H1 (cell line): Measurements from ENCODE around the gene DAPL1. TPM values are rescaled to one million over a fixed set of nuclear protein-coding genes. Genes with fewer than 3 reads are reported as not detected.
"Not testable (repeated sequence)": the region's sequence is repeated elsewhere in the genome, so short reads cannot be mapped to it uniquely, and the experiment has no call there.

Source experiments
- CTCF ChIA-PET: fragments of 300-600 bp; sonication (Branson Sonifier 250); formaldehyde crosslinking; loops from one replicate; lab custom pipeline; 2021; ENCODE audit not compliant: partially characterized antibody; lab: Charles Lee
- POLR2A ChIA-PET: fragments of 300-600 bp; sonication (Branson Sonifier 250); formaldehyde crosslinking; loops from one replicate; lab custom pipeline; 2021; ENCODE audit warnings: inconsistent platforms; ENCODE audit not compliant: partially characterized antibody; lab: Charles Lee
- DNase-seq, 2 experiments: peaks; one replicate each; pipeline versions ENCODE4 v3.0.0 to v3.0.0-alpha.2; 2010 to 2022; ENCODE audit warnings: low spot score in 2 of 2, low read depth in 1 of 2, mixed read lengths in 1 of 2
- FAIRE-seq: peaks from 2 replicates; lab custom pipeline; 2011; peaks lifted over from hg19 to GRCh38; lab: Jason Lieb, UNC
- H2AFZ ChIP-seq: 2 replicates; pipeline ENCODE4 v1.8.1; 2012; ENCODE audit warnings: low read length, inconsistent platforms
- H2AK5ac ChIP-seq: 2 replicates; pipeline ENCODE4 v1.6.1; 2013; ENCODE audit warnings: low read depth, low read length
- H2BK120ac ChIP-seq: replicated peaks from 2 replicates; pipeline ENCODE3; 2013; ENCODE audit warnings: low read depth, low read length, inconsistent platforms
- H2BK12ac ChIP-seq: 2 replicates; pipeline ENCODE4 v1.6.1; 2013; ENCODE audit warnings: low read depth, low read length
- H2BK15ac ChIP-seq: 2 replicates; pipeline ENCODE4 v1.6.1; 2013; ENCODE audit warnings: low read length
- H2BK20ac ChIP-seq: 2 replicates; pipeline ENCODE4 v1.6.1; 2013; ENCODE audit warnings: low read length
- H2BK5ac ChIP-seq: 2 replicates; pipeline ENCODE4 v1.6.1; 2013; ENCODE audit warnings: low read depth, low read length
- H3K14ac ChIP-seq: 2 replicates; pipeline ENCODE4 v1.6.1; 2013; ENCODE audit warnings: inconsistent platforms; ENCODE audit not compliant: insufficient read length
- H3K18ac ChIP-seq: 2 replicates; pipeline ENCODE4 v1.6.1; 2013; ENCODE audit warnings: low read length; ENCODE audit errors: extremely low read depth
- H3K23ac ChIP-seq: 2 replicates; pipeline ENCODE4 v1.6.1; 2013; ENCODE audit warnings: inconsistent platforms; ENCODE audit not compliant: insufficient read length
- H3K23me2 ChIP-seq: 2 replicates; pipeline ENCODE4 v1.6.1; 2013; ENCODE audit warnings: low read depth, low read length
- H3K27ac ChIP-seq: 2 replicates; pipeline ENCODE4 v1.6.1; 2011; ENCODE audit warnings: low read depth, low read length, inconsistent platforms
- H3K27me3 ChIP-seq, 4 experiments: replicated peaks in 1 of 4; 1 replicate in 1 of 4; 2 replicates in 3 of 4; pipeline versions ENCODE4 v1.6.1 to v1.8.1; 2011 to 2013; ENCODE audit warnings: low read length in 3 of 4, mild to moderate bottlenecking in 3 of 4, inconsistent platforms in 2 of 4, mixed read lengths in 2 of 4, moderate library complexity in 1 of 4; ENCODE audit not compliant: control insufficient read depth in 3 of 4, insufficient read depth in 3 of 4; ENCODE audit errors: extremely low read depth in 1 of 4
- H3K36me3 ChIP-seq, 4 experiments: 2 replicates each; pipeline versions ENCODE4 v1.6.1 to v1.8.1; 2011 to 2013; ENCODE audit warnings: mild to moderate bottlenecking in 4 of 4, low read length in 3 of 4, moderate library complexity in 2 of 4, control low read depth in 1 of 4, inconsistent platforms in 1 of 4; ENCODE audit not compliant: insufficient read depth in 4 of 4, control insufficient read depth in 2 of 4
- H3K4ac ChIP-seq: replicated peaks from 2 replicates; pipeline ENCODE3; 2013; ENCODE audit warnings: low read length, low read depth, mixed read lengths, inconsistent platforms; ENCODE audit not compliant: insufficient read length
- H3K4me1 ChIP-seq, 4 experiments: replicated peaks in 1 of 4; 1 replicate in 1 of 4; 2 replicates in 3 of 4; pipeline versions ENCODE4 v1.6.1 to v1.8.1; 2011 to 2013; ENCODE audit warnings: low read length in 3 of 4, inconsistent platforms in 2 of 4, mixed read lengths in 1 of 4; ENCODE audit not compliant: insufficient read depth in 4 of 4, control insufficient read depth in 3 of 4
- H3K4me2 ChIP-seq, 2 experiments: 2 replicates each; pipeline versions ENCODE4 v1.6.1 to v1.8.1; 2011 to 2013; ENCODE audit warnings: low read depth in 2 of 2, low read length in 2 of 2, control low read depth in 1 of 2, inconsistent platforms in 1 of 2, mild to moderate bottlenecking in 1 of 2; ENCODE audit not compliant: insufficient read depth in 1 of 2
- H3K4me3 ChIP-seq, 4 experiments: fragments of 200-600, 300-600 bp in 1 of 4; sonication (generic), shearing (Covaris generic), sonication (Bioruptor Twin) in 1 of 4; 2 replicates each; pipeline versions ENCODE4 v1.5.1 to v1.8.1; 2011 to 2016; ENCODE audit warnings: low read length in 4 of 4, low read depth in 3 of 4, control low read depth in 2 of 4, inconsistent platforms in 2 of 4, mild to moderate bottlenecking in 2 of 4, mixed read lengths in 1 of 4, moderate library complexity in 1 of 4; ENCODE audit not compliant: insufficient read depth in 2 of 4; ENCODE audit errors: extremely low read depth in 1 of 4
- H3K56ac ChIP-seq: replicated peaks from 2 replicates; pipeline ENCODE3; 2013; ENCODE audit warnings: low read depth, mild to moderate bottlenecking, mixed read lengths, low read length, inconsistent platforms; ENCODE audit not compliant: insufficient read length
- H3K79me1 ChIP-seq: 2 replicates; pipeline ENCODE4 v1.6.1; 2013; ENCODE audit warnings: low read depth, low read length, control low read depth
- H3K79me2 ChIP-seq, 2 experiments: 2 replicates each; pipeline versions ENCODE4 v1.6.1 to v1.8.1; 2012 to 2013; ENCODE audit warnings: low read length in 2 of 2, mild to moderate bottlenecking in 2 of 2, inconsistent platforms in 1 of 2; ENCODE audit not compliant: insufficient read depth in 2 of 2, control insufficient read depth in 1 of 2
- H3K9ac ChIP-seq, 4 experiments: replicated peaks in 1 of 4; 1 replicate in 1 of 4; 2 replicates in 3 of 4; pipeline versions ENCODE4 v1.6.1 to v1.8.1; 2011 to 2013; ENCODE audit warnings: low read depth in 3 of 4, low read length in 3 of 4, control low read depth in 2 of 4, mild to moderate bottlenecking in 2 of 4, moderate library complexity in 2 of 4, inconsistent platforms in 1 of 4; ENCODE audit errors: extremely low read depth in 1 of 4
- H3K9me3 ChIP-seq, 2 experiments: 2 replicates each; pipeline versions ENCODE4 v1.6.1 to v1.8.1; 2012 to 2013; ENCODE audit warnings: mild to moderate bottlenecking in 2 of 2, moderate library complexity in 2 of 2, control low read depth in 1 of 2, inconsistent platforms in 1 of 2, low read depth in 1 of 2, low read length in 1 of 2, mixed read lengths in 1 of 2; ENCODE audit not compliant: insufficient read depth in 2 of 2
- H4K20me1 ChIP-seq, 2 experiments: replicated peaks in 1 of 2; 2 replicates each; pipeline versions ENCODE3 to v1.8.1; 2011 to 2013; ENCODE audit warnings: inconsistent platforms in 2 of 2, low read length in 2 of 2, mild to moderate bottlenecking in 1 of 2; ENCODE audit not compliant: insufficient read depth in 2 of 2, control insufficient read depth in 1 of 2
- H4K5ac ChIP-seq: 2 replicates; pipeline ENCODE4 v1.6.1; 2013; ENCODE audit warnings: low read length, low read depth, mixed read lengths, inconsistent platforms; ENCODE audit not compliant: insufficient read length
- H4K8ac ChIP-seq: 2 replicates; pipeline ENCODE4 v1.8.0; 2013; ENCODE audit warnings: mild to moderate bottlenecking, moderate library complexity, low read length, inconsistent platforms; ENCODE audit not compliant: insufficient read depth; ENCODE audit errors: extremely low read depth
- H4K91ac ChIP-seq: replicated peaks from 2 replicates; pipeline ENCODE3; 2013; ENCODE audit warnings: low read length, mixed read lengths, inconsistent platforms; ENCODE audit not compliant: insufficient read length
- WGBS, 2 experiments: shearing (Covaris generic) in 1 of 2; methylation state at CpG; one replicate each; pipeline versions ENCODE4 v1.1.6 to v1.1.7; 2013 to 2015; ENCODE audit warnings: low lambda C conversion rate in 2 of 2, mixed read lengths in 2 of 2, inconsistent platforms in 1 of 2, low coverage in 1 of 2, missing lambda C conversion rate in 1 of 2; ENCODE audit not compliant: insufficient replicate concordance in 2 of 2, insufficient coverage in 1 of 2, insufficient read length in 1 of 2; ENCODE audit errors: extremely low coverage in 1 of 2, missing lambda C conversion rate in 1 of 2; 5-methylcytosine and 5-hydroxymethylcytosine counted together
- polyA plus RNA-seq, 7 experiments: library from polyadenylated mRNA; depleted of rRNA in 3 of 7; stranded (reverse) in 5 of 7; unstranded in 2 of 7; fragments of >200 nt in 5 of 7; fragments of 200-250 nt in 2 of 7; gene quantifications; 1 replicate in 5 of 7; 2 replicates in 1 of 7; 4 replicates in 1 of 7; pipeline versions ENCODE4 v1.2.1 to v1.2.3, GENCODE V29; 2011 to 2013; ENCODE audit warnings: missing spikeins in 2 of 7, mixed read lengths in 2 of 7
- total RNA-seq: library from RNA; stranded (reverse); fragmentation: NEBNext Ultra II Directional; extraction: Animal tissue kit (Norgen Biotek cat#: 25700); gene quantifications from 2 replicates; pipeline ENCODE4 v1.2.1, GENCODE V29; 2021

The DAPL1 gene
- total and polyA plus RNA-seq, 2 of the 8 experiments (the other 6 are each of a cell fraction or from before 2014, with no cell fraction given) = not detected

GRCh38 chr2:158865469-158865868 lies 70.4 kb downstream of the DAPL1 start:
- H3K27me3 ChIP-seq, H2BK120ac ChIP-seq, H2BK12ac ChIP-seq, H3K79me1 ChIP-seq, H4K91ac ChIP-seq, H4K8ac ChIP-seq, DNase-seq, H3K56ac ChIP-seq, H2AK5ac ChIP-seq, H3K14ac ChIP-seq, H2BK15ac ChIP-seq, H2BK20ac ChIP-seq, FAIRE-seq, H4K5ac ChIP-seq, POLR2A ChIA-PET, H2BK5ac ChIP-seq, H3K27ac ChIP-seq, H3K4me3 ChIP-seq, CTCF ChIA-PET, H3K4me2 ChIP-seq, H3K79me2 ChIP-seq, H3K23me2 ChIP-seq, H3K4me1 ChIP-seq, H3K18ac ChIP-seq, H4K20me1 ChIP-seq, H3K9ac ChIP-seq, H3K4ac ChIP-seq, H3K36me3 ChIP-seq, H2AFZ ChIP-seq, H3K9me3 ChIP-seq, H3K23ac ChIP-seq: not testable (repeated sequence)
- WGBS, 2 experiments = 95% methylated on average over 9 of the region's 10 CpGs; no CpG with 5 or more reads in 1 of the 2 experiments

Other genes starting within 250 kb of the DAPL1 start
- 7.6 and 7.8 TPM in 2 replicates for gene TANC1, start 173.3 kb downstream of the DAPL1 start, total RNA-seq
- gene TANC1, start 173.3 kb downstream of the DAPL1 start, polyA plus RNA-seq (2011; rRNA removed) = 3.8 and 4.1 TPM in 2 replicates